H9 (cell line): Measurements from ENCODE around the gene PTPN11. TPM values are rescaled to one million over a fixed set of nuclear protein-coding genes. Genes with fewer than 3 reads are reported as not detected.

Experiments
- DNase-seq: peaks from one replicate; pipeline ENCODE4 v3.0.0-alpha.2; 2017
- H2AFZ ChIP-seq: one replicate; pipeline ENCODE4 v1.6.1; 2013; ENCODE audit warnings: mild to moderate bottlenecking, low read length, control low read depth, moderate library complexity
- H2AK5ac ChIP-seq: 2 replicates; pipeline ENCODE4 v1.6.1; 2013; ENCODE audit warnings: low read length, control low read depth, mixed read lengths; ENCODE audit not compliant: insufficient read length
- H2BK120ac ChIP-seq: one replicate; pipeline ENCODE4 v1.6.1; 2013; ENCODE audit warnings: low read depth, mild to moderate bottlenecking, low read length, control low read depth, inconsistent platforms; ENCODE audit not compliant: poor library complexity, severe bottlenecking
- H2BK12ac ChIP-seq: 2 replicates; pipeline ENCODE4 v1.6.1; 2013; ENCODE audit warnings: low read length, control low read depth, mixed read lengths, low read depth; ENCODE audit not compliant: insufficient read length
- H2BK15ac ChIP-seq: 2 replicates; pipeline ENCODE4 v1.6.1; 2013; ENCODE audit warnings: low read depth, low read length, control low read depth
- H2BK20ac ChIP-seq: one replicate; pipeline ENCODE4 v1.6.1; 2013; ENCODE audit warnings: low read depth, mild to moderate bottlenecking, low read length, control low read depth, inconsistent platforms; ENCODE audit not compliant: poor library complexity, severe bottlenecking
- H2BK5ac ChIP-seq: 2 replicates; pipeline ENCODE4 v1.6.1; 2013; ENCODE audit warnings: low read length, control low read depth, mixed read lengths; ENCODE audit not compliant: insufficient read length
- H3K14ac ChIP-seq: 2 replicates; pipeline ENCODE4 v1.6.1; 2013; ENCODE audit warnings: low read length, control low read depth; ENCODE audit not compliant: insufficient read depth
- H3K18ac ChIP-seq: 2 replicates; pipeline ENCODE4 v1.6.1; 2013; ENCODE audit warnings: low read depth, mild to moderate bottlenecking, mixed read lengths, low read length, control low read depth; ENCODE audit not compliant: insufficient read length
- H3K23ac ChIP-seq: 2 replicates; pipeline ENCODE4 v1.6.1; 2013; ENCODE audit warnings: low read length, control low read depth, mixed read lengths, low read depth; ENCODE audit not compliant: insufficient read length
- H3K23me2 ChIP-seq: 2 replicates; pipeline ENCODE4 v1.6.1; 2013; ENCODE audit warnings: low read depth, mild to moderate bottlenecking, mixed read lengths, low read length, control low read depth; ENCODE audit not compliant: insufficient read length, poor library complexity, severe bottlenecking
- H3K27ac ChIP-seq: 2 replicates; pipeline ENCODE4 v1.5.1; 2013; ENCODE audit warnings: low read length, control low read depth, mixed read lengths, low read depth; ENCODE audit not compliant: insufficient read length
- H3K27me3 ChIP-seq: 2 replicates; pipeline ENCODE4 v1.6.1; 2013; ENCODE audit warnings: low read length, control low read depth, inconsistent platforms; ENCODE audit not compliant: insufficient read depth
- H3K4ac ChIP-seq: 2 replicates; pipeline ENCODE4 v1.6.1; 2013; ENCODE audit warnings: low read depth, mild to moderate bottlenecking, control low read depth, inconsistent platforms, low read length, moderate library complexity
- H3K4me1 ChIP-seq: 2 replicates; pipeline ENCODE4 v1.6.1; 2013; ENCODE audit warnings: low read length, control low read depth, inconsistent platforms; ENCODE audit not compliant: insufficient read depth
- H3K4me2 ChIP-seq: 2 replicates; pipeline ENCODE4 v1.6.1; 2013; ENCODE audit warnings: low read length, control low read depth, mixed read lengths; ENCODE audit not compliant: insufficient read length, insufficient read depth
- H3K56ac ChIP-seq: 2 replicates; pipeline ENCODE4 v1.6.1; 2013; ENCODE audit warnings: low read depth, mild to moderate bottlenecking, mixed read lengths, low read length, control low read depth; ENCODE audit not compliant: insufficient read length
- H3K79me1 ChIP-seq: 2 replicates; pipeline ENCODE4 v1.6.1; 2013; ENCODE audit warnings: low read depth, mild to moderate bottlenecking, moderate library complexity, low read length, control low read depth, inconsistent platforms; ENCODE audit not compliant: insufficient read depth, poor library complexity, severe bottlenecking
- H3K79me2 ChIP-seq: 2 replicates; pipeline ENCODE4 v1.6.1; 2013; ENCODE audit warnings: low read length, control low read depth, inconsistent platforms; ENCODE audit not compliant: insufficient read depth
- H3K9ac ChIP-seq: 2 replicates; pipeline ENCODE4 v1.6.1; 2013; ENCODE audit warnings: low read length, control low read depth, mixed read lengths; ENCODE audit not compliant: insufficient read length; ENCODE audit errors: extremely low read depth
- H3K9me3 ChIP-seq: one replicate; pipeline ENCODE4 v1.6.1; 2013; ENCODE audit warnings: low read depth, low read length, inconsistent platforms; ENCODE audit not compliant: control insufficient read depth
- H3T11ph ChIP-seq: one replicate; pipeline ENCODE4 v1.6.1; 2013; ENCODE audit warnings: mild to moderate bottlenecking, low read length, control low read depth, inconsistent platforms
- H4K20me1 ChIP-seq: one replicate; pipeline ENCODE4 v1.6.1; 2013; ENCODE audit not compliant: control insufficient read depth, insufficient read length, insufficient read depth
- H4K5ac ChIP-seq: 2 replicates; pipeline ENCODE4 v1.6.1; 2013; ENCODE audit warnings: low read depth, mild to moderate bottlenecking, mixed read lengths, low read length, control low read depth; ENCODE audit not compliant: insufficient read length
- H4K8ac ChIP-seq: replicated peaks from 2 replicates; pipeline ENCODE4 v1.6.1; 2013; ENCODE audit warnings: low read length, control low read depth, mixed read lengths, low read depth; ENCODE audit not compliant: insufficient read length
- H4K91ac ChIP-seq: 2 replicates; pipeline ENCODE4 v1.6.1; 2013; ENCODE audit warnings: low read depth, mild to moderate bottlenecking, moderate library complexity, mixed read lengths, low read length, control low read depth; ENCODE audit not compliant: insufficient read length
- H3K27ac Mint-ChIP-seq, 3 experiments: 2 replicates in 2 of 3; 3 replicates in 1 of 3; pipeline ENCODE4 v1.8.0; 2020 to 2021; ENCODE audit warnings: mixed read lengths in 3 of 3, mild to moderate bottlenecking in 1 of 3, moderate library complexity in 1 of 3
- H3K27me3 Mint-ChIP-seq: 2 replicates; pipeline ENCODE4 v1.8.0; 2021; ENCODE audit warnings: low read depth, mild to moderate bottlenecking, moderate library complexity, mixed read lengths
- H3K36me3 Mint-ChIP-seq, 3 experiments: 2 replicates in 2 of 3; 3 replicates in 1 of 3; pipeline ENCODE4 v1.8.0; 2020 to 2021; ENCODE audit warnings: low read depth in 3 of 3, mixed read lengths in 3 of 3; ENCODE audit not compliant: insufficient read depth in 1 of 3
- H3K4me1 Mint-ChIP-seq, 2 experiments: 2 replicates each; pipeline ENCODE4 v1.8.0; 2020; ENCODE audit warnings: mixed read lengths in 2 of 2
- H3K4me3 Mint-ChIP-seq, 2 experiments: 2 replicates in 1 of 2; 3 replicates in 1 of 2; pipeline ENCODE4 v1.8.0; 2020 to 2021; ENCODE audit warnings: mild to moderate bottlenecking in 2 of 2, mixed read lengths in 2 of 2, moderate library complexity in 1 of 2
- H3K9me3 Mint-ChIP-seq, 2 experiments: 2 replicates in 1 of 2; 3 replicates in 1 of 2; pipeline ENCODE4 v1.8.0; 2020; ENCODE audit warnings: mild to moderate bottlenecking in 2 of 2, mixed read lengths in 2 of 2, moderate library complexity in 1 of 2
- WGBS: extraction: QIAGEN DNeasy Blood & Tissue Kit; methylation state at CpG from one replicate; pipeline ENCODE4 v1.1.7; 2013; ENCODE audit warnings: missing lambda C conversion rate, low lambda C conversion rate, mixed read lengths; ENCODE audit not compliant: insufficient read length; ENCODE audit errors: extremely low coverage; 5-methylcytosine and 5-hydroxymethylcytosine counted together
- total RNA-seq: library from RNA; stranded (reverse); gene quantifications from 2 replicates; pipeline ENCODE4 v1.2.1, GENCODE V29; 2021
- TF ChIP-seq, protein P1 (sequence below): fragments of 200-600 bp; sonication (generic); conservative IDR thresholded peaks from 3 replicates; pipeline ENCODE4 v1.8.0; 2021; ENCODE audit warnings: antibody characterized with exemption, mild to moderate bottlenecking

The PTPN11 gene
- total RNA-seq, 1 experiment from 2014 or later, result 112 TPM

DNA sequence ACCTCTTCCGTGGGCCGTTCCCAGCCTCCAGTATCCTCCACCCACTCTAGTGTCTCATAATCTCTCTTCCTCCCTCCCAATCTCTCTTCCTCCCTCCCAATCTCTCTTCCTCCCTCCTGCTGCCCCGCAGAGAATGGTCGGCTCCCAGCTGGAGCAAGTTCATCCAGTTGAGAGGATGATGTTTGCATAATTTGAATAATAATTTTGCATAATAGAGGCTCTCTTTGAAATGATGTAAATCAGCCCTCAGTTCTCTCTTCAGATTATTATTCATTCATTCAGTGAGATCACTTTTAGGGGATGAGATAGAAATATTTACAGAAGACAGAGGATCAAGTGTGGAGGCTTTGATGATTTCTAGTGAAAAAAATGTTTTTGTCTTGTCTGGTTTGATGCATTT, 125.0 kb downstream of the PTPN11 start:
- no CpG with 5 or more reads among the region's 4 CpGs for WGBS
- TF ChIP-seq, protein P1, sequence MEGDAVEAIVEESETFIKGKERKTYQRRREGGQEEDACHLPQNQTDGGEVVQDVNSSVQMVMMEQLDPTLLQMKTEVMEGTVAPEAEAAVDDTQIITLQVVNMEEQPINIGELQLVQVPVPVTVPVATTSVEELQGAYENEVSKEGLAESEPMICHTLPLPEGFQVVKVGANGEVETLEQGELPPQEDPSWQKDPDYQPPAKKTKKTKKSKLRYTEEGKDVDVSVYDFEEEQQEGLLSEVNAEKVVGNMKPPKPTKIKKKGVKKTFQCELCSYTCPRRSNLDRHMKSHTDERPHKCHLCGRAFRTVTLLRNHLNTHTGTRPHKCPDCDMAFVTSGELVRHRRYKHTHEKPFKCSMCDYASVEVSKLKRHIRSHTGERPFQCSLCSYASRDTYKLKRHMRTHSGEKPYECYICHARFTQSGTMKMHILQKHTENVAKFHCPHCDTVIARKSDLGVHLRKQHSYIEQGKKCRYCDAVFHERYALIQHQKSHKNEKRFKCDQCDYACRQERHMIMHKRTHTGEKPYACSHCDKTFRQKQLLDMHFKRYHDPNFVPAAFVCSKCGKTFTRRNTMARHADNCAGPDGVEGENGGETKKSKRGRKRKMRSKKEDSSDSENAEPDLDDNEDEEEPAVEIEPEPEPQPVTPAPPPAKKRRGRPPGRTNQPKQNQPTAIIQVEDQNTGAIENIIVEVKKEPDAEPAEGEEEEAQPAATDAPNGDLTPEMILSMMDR, result no peak
- no peak overlapping the region for H3K4me3 Mint-ChIP-seq

More for the DNA sequence above, 125.0 kb downstream of the PTPN11 start:
- Histone ChIP-seq H3K4ac (no peak overlapping the region), H2BK120ac (no peak overlapping the region), H3K9ac (no peak overlapping the region), H3K27ac (no peak overlapping the region), H3K79me2 (no peaks in the 10 kb centered on the region), H3K27me3 (no peaks in the 10 kb centered on the region), H2BK5ac (no peak overlapping the region), H3K4me2 (no peak overlapping the region), H2AFZ (no peak overlapping the region), H3K56ac (no peak overlapping the region), H4K8ac (no peak overlapping the region), H3K23ac (no peak overlapping the region), H2BK20ac (no peak overlapping the region), H3K79me1 (no peaks in the 10 kb centered on the region), H4K5ac (no peak overlapping the region), H4K20me1 (no peaks in the 10 kb centered on the region), H3K14ac (no peak overlapping the region), H2BK15ac (no peak overlapping the region), H2AK5ac (no peak overlapping the region), H3K9me3 (no peaks in the 10 kb centered on the region), H3K23me2 (peaks cover 4% of the 10 kb centered on the region), H3K4me1 (no peaks in the 10 kb centered on the region), H3K18ac (no peak overlapping the region), H3T11ph (no peak overlapping the region), H4K91ac (no peak overlapping the region), H2BK12ac (no peak overlapping the region)
- peaks cover 7% of the 10 kb centered on the region for H3K27me3 Mint-ChIP-seq
- no peaks in the 10 kb centered on the region; a peak in 1 of 5 replicates for H3K9me3 Mint-ChIP-seq
- no peak for DNase-seq
- no peaks in the 10 kb centered on the region; a peak in 1 of 7 replicates for H3K36me3 Mint-ChIP-seq
- H3K4me1 Mint-ChIP-seq, result peaks cover 5 to 16% of the 10 kb centered on the region in 2 experiments; a peak in 3 of 4 replicates
- no peak overlapping the region for H3K27ac Mint-ChIP-seq
